ENCODE measurements around the gene PYGM. TPM values are rescaled to one million over a fixed set of nuclear protein-coding genes. Genes with fewer than 3 reads are reported as not detected.

Gene PYGM
- total RNA-seq, 1 experiment from 2014 or later, result 6.6 TPM

GRCh38 chr11:64763526-64764039 lies 3.8 kb upstream of the PYGM start:
- H3K27me3 Mint-ChIP-seq (ENCODE audit: low read depth), result no peaks in the 10 kb centered on the region
- no peaks in the 10 kb centered on the region for H3K9me3 Mint-ChIP-seq
- POLR2A ChIA-PET, result interaction anchor here (0.6 to 5.0 kb wide), 4 partner anchors 11 to 205 kb away, joined by 3 to 45 read pairs (median 6); partner anchors contain the start of genes RASGRP2 and SF1
- no peak for DNase-seq (ENCODE audit: low spot score)
- H3K4me3 Mint-ChIP-seq, result peak overlapping the region; percentile 43
- H3K36me3 Mint-ChIP-seq, result peaks cover 37% of the 10 kb centered on the region
- CTCF ChIA-PET, result interaction anchor here (0.5 to 7.5 kb wide), 9 partner anchors 11 to 556 kb away, joined by 3 to 150 read pairs (median 6); partner anchors contain the start of genes ARL2, RASGRP2 and SF1
- no peak for ATAC-seq
- TF ChIP-seq FOXP1 (CRISPR knock-in tag; IDR thresholded peaks at IDR 0.05; ENCODE audit: borderline replicate concordance) (no peak), ZNF138 (CRISPR knock-in tag; conservative IDR thresholded peaks at IDR 0.05) (no peak), CDX4 (CRISPR knock-in tag; IDR thresholded peaks at IDR 0.05; ENCODE audit: borderline replicate concordance) (no peak), IRF2 (CRISPR knock-in tag; IDR thresholded peaks at IDR 0.05; ENCODE audit: borderline replicate concordance, low read depth) (no peak), CREM (CRISPR knock-in tag; IDR thresholded peaks at IDR 0.05) (no peak), GRHL2 (CRISPR knock-in tag; IDR thresholded peaks at IDR 0.05; ENCODE audit: insufficient replicate concordance, severe bottlenecking) (no peak), E2F4 (CRISPR knock-in tag; IDR thresholded peaks at IDR 0.05; ENCODE audit: borderline replicate concordance, low read depth) (no peak), ETV6 (CRISPR knock-in tag; IDR thresholded peaks at IDR 0.05) (no peak), TP53 (CRISPR knock-in tag; IDR thresholded peaks at IDR 0.05) (no peak), FOXK1 (CRISPR knock-in tag; IDR thresholded peaks at IDR 0.05) (no peak), NFE2L1 (CRISPR knock-in tag; IDR thresholded peaks at IDR 0.05) (no peak), NR2C2 (CRISPR knock-in tag; IDR thresholded peaks at IDR 0.05) (no peak)
- H3K27ac Mint-ChIP-seq, result peak overlapping the region; percentile 98
- H3K4me1 Mint-ChIP-seq, result peaks cover 90% of the 10 kb centered on the region

- peak overlapping the region; percentile 98 for H3K27ac Mint-ChIP-seq
- peaks cover 88% of the 10 kb centered on the region for H3K4me1 Mint-ChIP-seq
- peak overlapping the region; percentile 43 for H3K4me3 Mint-ChIP-seq
- H3K9me3 Mint-ChIP-seq, result no peaks in the 10 kb centered on the region
- ChIA-PET POLR2A (interaction anchor here (0.6 to 5.0 kb wide), 4 partner anchors 12 to 204 kb away, joined by 3 to 45 read pairs (median 6); partner anchors contain the start of genes RASGRP2 and SF1), CTCF (interaction anchor here (0.5 to 7.5 kb wide), 9 partner anchors 10 to 555 kb away, joined by 3 to 150 read pairs (median 6); partner anchors contain the start of genes ARL2, RASGRP2 and SF1)
- peak; percentile 53 for DNase-seq (ENCODE audit: low spot score)
- no peaks in the 10 kb centered on the region for H3K27me3 Mint-ChIP-seq (ENCODE audit: low read depth)
- peak; percentile 18 for ATAC-seq
- H3K36me3 Mint-ChIP-seq, result peaks cover 30% of the 10 kb centered on the region
- peak; percentile 56; the same call in 1 of the 2 replicates for TF ChIP-seq ERG (CRISPR knock-in tag; IDR thresholded peaks at IDR 0.05)
- TF ChIP-seq SOX15 (CRISPR knock-in tag; IDR thresholded peaks at IDR 0.05), result no peak
- no peak for TF ChIP-seq ATF6 (CRISPR knock-in tag; IDR thresholded peaks at IDR 0.05)
- TF ChIP-seq PREB (CRISPR knock-in tag; IDR thresholded peaks at IDR 0.05; ENCODE audit: borderline replicate concordance), result no peak
- no peak for TF ChIP-seq TEAD1 (CRISPR knock-in tag; IDR thresholded peaks at IDR 0.05)
- no peak for TF ChIP-seq TEAD4 (CRISPR knock-in tag; IDR thresholded peaks at IDR 0.05)
- TF ChIP-seq KAT7 (CRISPR knock-in tag; IDR thresholded peaks at IDR 0.05; ENCODE audit: borderline replicate concordance), result no peak
- TF ChIP-seq STAT6 (CRISPR knock-in tag; conservative IDR thresholded peaks at IDR 0.05; ENCODE audit: low read depth), result no peak
- no peak for TF ChIP-seq HMGA2 (CRISPR knock-in tag; IDR thresholded peaks at IDR 0.05)
- TF ChIP-seq USF1 (CRISPR knock-in tag; IDR thresholded peaks at IDR 0.05), result no peak
- TF ChIP-seq FOXK1 (CRISPR knock-in tag; IDR thresholded peaks at IDR 0.05), result peak; percentile 59; the same call in 1 of the 2 replicates
Observed at GRCh38 chr11:64762674-64763525, 3.1 kb upstream of the PYGM start.
